Panc1 (cell line): Measurements from ENCODE around the gene CDKAL1.

Experiments used
- POLR2AphosphoS5 ChIP-seq: IDR thresholded peaks from 2 replicates; pipeline ENCODE4 v1.6.1; 2012; ENCODE audit warnings: mild to moderate bottlenecking, low read depth, low read length, moderate library complexity
- TF ChIP-seq, protein P1 (sequence below): fragments of 450-650 bp; IDR thresholded peaks from 2 replicates; pipeline ENCODE4 v1.5.1; 2017; ENCODE audit warnings: mild to moderate bottlenecking
- TF ChIP-seq, protein P2 (sequence below), 2 experiments: IDR thresholded peaks; 2 replicates each; pipeline ENCODE4 v1.6.1; 2011 to 2012; ENCODE audit warnings: low read depth in 2 of 2, control low read depth in 1 of 2, low read length in 1 of 2, mild to moderate bottlenecking in 1 of 2, moderate library complexity in 1 of 2; ENCODE audit not compliant: insufficient read depth in 1 of 2

- TF ChIP-seq, protein P1, sequence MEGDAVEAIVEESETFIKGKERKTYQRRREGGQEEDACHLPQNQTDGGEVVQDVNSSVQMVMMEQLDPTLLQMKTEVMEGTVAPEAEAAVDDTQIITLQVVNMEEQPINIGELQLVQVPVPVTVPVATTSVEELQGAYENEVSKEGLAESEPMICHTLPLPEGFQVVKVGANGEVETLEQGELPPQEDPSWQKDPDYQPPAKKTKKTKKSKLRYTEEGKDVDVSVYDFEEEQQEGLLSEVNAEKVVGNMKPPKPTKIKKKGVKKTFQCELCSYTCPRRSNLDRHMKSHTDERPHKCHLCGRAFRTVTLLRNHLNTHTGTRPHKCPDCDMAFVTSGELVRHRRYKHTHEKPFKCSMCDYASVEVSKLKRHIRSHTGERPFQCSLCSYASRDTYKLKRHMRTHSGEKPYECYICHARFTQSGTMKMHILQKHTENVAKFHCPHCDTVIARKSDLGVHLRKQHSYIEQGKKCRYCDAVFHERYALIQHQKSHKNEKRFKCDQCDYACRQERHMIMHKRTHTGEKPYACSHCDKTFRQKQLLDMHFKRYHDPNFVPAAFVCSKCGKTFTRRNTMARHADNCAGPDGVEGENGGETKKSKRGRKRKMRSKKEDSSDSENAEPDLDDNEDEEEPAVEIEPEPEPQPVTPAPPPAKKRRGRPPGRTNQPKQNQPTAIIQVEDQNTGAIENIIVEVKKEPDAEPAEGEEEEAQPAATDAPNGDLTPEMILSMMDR: no peak
- no peak for TF ChIP-seq POLR2AphosphoS5
- TF ChIP-seq, protein P2, sequence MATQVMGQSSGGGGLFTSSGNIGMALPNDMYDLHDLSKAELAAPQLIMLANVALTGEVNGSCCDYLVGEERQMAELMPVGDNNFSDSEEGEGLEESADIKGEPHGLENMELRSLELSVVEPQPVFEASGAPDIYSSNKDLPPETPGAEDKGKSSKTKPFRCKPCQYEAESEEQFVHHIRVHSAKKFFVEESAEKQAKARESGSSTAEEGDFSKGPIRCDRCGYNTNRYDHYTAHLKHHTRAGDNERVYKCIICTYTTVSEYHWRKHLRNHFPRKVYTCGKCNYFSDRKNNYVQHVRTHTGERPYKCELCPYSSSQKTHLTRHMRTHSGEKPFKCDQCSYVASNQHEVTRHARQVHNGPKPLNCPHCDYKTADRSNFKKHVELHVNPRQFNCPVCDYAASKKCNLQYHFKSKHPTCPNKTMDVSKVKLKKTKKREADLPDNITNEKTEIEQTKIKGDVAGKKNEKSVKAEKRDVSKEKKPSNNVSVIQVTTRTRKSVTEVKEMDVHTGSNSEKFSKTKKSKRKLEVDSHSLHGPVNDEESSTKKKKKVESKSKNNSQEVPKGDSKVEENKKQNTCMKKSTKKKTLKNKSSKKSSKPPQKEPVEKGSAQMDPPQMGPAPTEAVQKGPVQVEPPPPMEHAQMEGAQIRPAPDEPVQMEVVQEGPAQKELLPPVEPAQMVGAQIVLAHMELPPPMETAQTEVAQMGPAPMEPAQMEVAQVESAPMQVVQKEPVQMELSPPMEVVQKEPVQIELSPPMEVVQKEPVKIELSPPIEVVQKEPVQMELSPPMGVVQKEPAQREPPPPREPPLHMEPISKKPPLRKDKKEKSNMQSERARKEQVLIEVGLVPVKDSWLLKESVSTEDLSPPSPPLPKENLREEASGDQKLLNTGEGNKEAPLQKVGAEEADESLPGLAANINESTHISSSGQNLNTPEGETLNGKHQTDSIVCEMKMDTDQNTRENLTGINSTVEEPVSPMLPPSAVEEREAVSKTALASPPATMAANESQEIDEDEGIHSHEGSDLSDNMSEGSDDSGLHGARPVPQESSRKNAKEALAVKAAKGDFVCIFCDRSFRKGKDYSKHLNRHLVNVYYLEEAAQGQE (IDR thresholded peaks at IDR 0.05; ENCODE audit: insufficient read depth in 1 of 2, low read depth in 2 of 2, low read length in 1 of 2): no peak
These were observed 490.4 kb downstream of the CDKAL1 start for GRCh38 chr6:21024616-21025015.
